H9 (cell line): ENCODE measurements around the gene TEX13D. TPM values are rescaled to one million over a fixed set of nuclear protein-coding genes. Genes with fewer than 3 reads are reported as not detected.

Experiments
- DNase-seq: peaks from one replicate; pipeline ENCODE4 v3.0.0-alpha.2; 2017
- H2AFZ ChIP-seq: one replicate; pipeline ENCODE4 v1.6.1; 2013; ENCODE audit warnings: mild to moderate bottlenecking, low read length, control low read depth, moderate library complexity
- H2AK5ac ChIP-seq: 2 replicates; pipeline ENCODE4 v1.6.1; 2013; ENCODE audit warnings: low read length, control low read depth, mixed read lengths; ENCODE audit not compliant: insufficient read length
- H2BK120ac ChIP-seq: one replicate; pipeline ENCODE4 v1.6.1; 2013; ENCODE audit warnings: low read depth, mild to moderate bottlenecking, low read length, control low read depth, inconsistent platforms; ENCODE audit not compliant: poor library complexity, severe bottlenecking
- H2BK12ac ChIP-seq: 2 replicates; pipeline ENCODE4 v1.6.1; 2013; ENCODE audit warnings: low read length, control low read depth, mixed read lengths, low read depth; ENCODE audit not compliant: insufficient read length
- H2BK15ac ChIP-seq: 2 replicates; pipeline ENCODE4 v1.6.1; 2013; ENCODE audit warnings: low read depth, low read length, control low read depth
- H2BK20ac ChIP-seq: one replicate; pipeline ENCODE4 v1.6.1; 2013; ENCODE audit warnings: low read depth, mild to moderate bottlenecking, low read length, control low read depth, inconsistent platforms; ENCODE audit not compliant: poor library complexity, severe bottlenecking
- H2BK5ac ChIP-seq: 2 replicates; pipeline ENCODE4 v1.6.1; 2013; ENCODE audit warnings: low read length, control low read depth, mixed read lengths; ENCODE audit not compliant: insufficient read length
- H3K14ac ChIP-seq: 2 replicates; pipeline ENCODE4 v1.6.1; 2013; ENCODE audit warnings: low read length, control low read depth; ENCODE audit not compliant: insufficient read depth
- H3K18ac ChIP-seq: 2 replicates; pipeline ENCODE4 v1.6.1; 2013; ENCODE audit warnings: low read depth, mild to moderate bottlenecking, mixed read lengths, low read length, control low read depth; ENCODE audit not compliant: insufficient read length
- H3K23ac ChIP-seq: 2 replicates; pipeline ENCODE4 v1.6.1; 2013; ENCODE audit warnings: low read length, control low read depth, mixed read lengths, low read depth; ENCODE audit not compliant: insufficient read length
- H3K23me2 ChIP-seq: 2 replicates; pipeline ENCODE4 v1.6.1; 2013; ENCODE audit warnings: low read depth, mild to moderate bottlenecking, mixed read lengths, low read length, control low read depth; ENCODE audit not compliant: insufficient read length, poor library complexity, severe bottlenecking
- H3K27ac ChIP-seq: 2 replicates; pipeline ENCODE4 v1.5.1; 2013; ENCODE audit warnings: low read length, control low read depth, mixed read lengths, low read depth; ENCODE audit not compliant: insufficient read length
- H3K27me3 ChIP-seq: 2 replicates; pipeline ENCODE4 v1.6.1; 2013; ENCODE audit warnings: low read length, control low read depth, inconsistent platforms; ENCODE audit not compliant: insufficient read depth
- H3K4ac ChIP-seq: 2 replicates; pipeline ENCODE4 v1.6.1; 2013; ENCODE audit warnings: low read depth, mild to moderate bottlenecking, control low read depth, inconsistent platforms, low read length, moderate library complexity
- H3K4me1 ChIP-seq: 2 replicates; pipeline ENCODE4 v1.6.1; 2013; ENCODE audit warnings: low read length, control low read depth, inconsistent platforms; ENCODE audit not compliant: insufficient read depth
- H3K4me2 ChIP-seq: 2 replicates; pipeline ENCODE4 v1.6.1; 2013; ENCODE audit warnings: low read length, control low read depth, mixed read lengths; ENCODE audit not compliant: insufficient read length, insufficient read depth
- H3K56ac ChIP-seq: 2 replicates; pipeline ENCODE4 v1.6.1; 2013; ENCODE audit warnings: low read depth, mild to moderate bottlenecking, mixed read lengths, low read length, control low read depth; ENCODE audit not compliant: insufficient read length
- H3K79me1 ChIP-seq: 2 replicates; pipeline ENCODE4 v1.6.1; 2013; ENCODE audit warnings: low read depth, mild to moderate bottlenecking, moderate library complexity, low read length, control low read depth, inconsistent platforms; ENCODE audit not compliant: insufficient read depth, poor library complexity, severe bottlenecking
- H3K79me2 ChIP-seq: 2 replicates; pipeline ENCODE4 v1.6.1; 2013; ENCODE audit warnings: low read length, control low read depth, inconsistent platforms; ENCODE audit not compliant: insufficient read depth
- H3K9ac ChIP-seq: 2 replicates; pipeline ENCODE4 v1.6.1; 2013; ENCODE audit warnings: low read length, control low read depth, mixed read lengths; ENCODE audit not compliant: insufficient read length; ENCODE audit errors: extremely low read depth
- H3K9me3 ChIP-seq: one replicate; pipeline ENCODE4 v1.6.1; 2013; ENCODE audit warnings: low read depth, low read length, inconsistent platforms; ENCODE audit not compliant: control insufficient read depth
- H3T11ph ChIP-seq: one replicate; pipeline ENCODE4 v1.6.1; 2013; ENCODE audit warnings: mild to moderate bottlenecking, low read length, control low read depth, inconsistent platforms
- H4K20me1 ChIP-seq: one replicate; pipeline ENCODE4 v1.6.1; 2013; ENCODE audit not compliant: control insufficient read depth, insufficient read length, insufficient read depth
- H4K5ac ChIP-seq: 2 replicates; pipeline ENCODE4 v1.6.1; 2013; ENCODE audit warnings: low read depth, mild to moderate bottlenecking, mixed read lengths, low read length, control low read depth; ENCODE audit not compliant: insufficient read length
- H4K8ac ChIP-seq: replicated peaks from 2 replicates; pipeline ENCODE4 v1.6.1; 2013; ENCODE audit warnings: low read length, control low read depth, mixed read lengths, low read depth; ENCODE audit not compliant: insufficient read length
- H4K91ac ChIP-seq: 2 replicates; pipeline ENCODE4 v1.6.1; 2013; ENCODE audit warnings: low read depth, mild to moderate bottlenecking, moderate library complexity, mixed read lengths, low read length, control low read depth; ENCODE audit not compliant: insufficient read length
- H3K27ac Mint-ChIP-seq, 3 experiments: 2 replicates in 2 of 3; 3 replicates in 1 of 3; pipeline ENCODE4 v1.8.0; 2020 to 2021; ENCODE audit warnings: mixed read lengths in 3 of 3, mild to moderate bottlenecking in 1 of 3, moderate library complexity in 1 of 3
- H3K27me3 Mint-ChIP-seq: 2 replicates; pipeline ENCODE4 v1.8.0; 2021; ENCODE audit warnings: low read depth, mild to moderate bottlenecking, moderate library complexity, mixed read lengths
- H3K36me3 Mint-ChIP-seq, 3 experiments: 2 replicates in 2 of 3; 3 replicates in 1 of 3; pipeline ENCODE4 v1.8.0; 2020 to 2021; ENCODE audit warnings: low read depth in 3 of 3, mixed read lengths in 3 of 3; ENCODE audit not compliant: insufficient read depth in 1 of 3
- H3K4me1 Mint-ChIP-seq, 2 experiments: 2 replicates each; pipeline ENCODE4 v1.8.0; 2020; ENCODE audit warnings: mixed read lengths in 2 of 2
- H3K4me3 Mint-ChIP-seq, 2 experiments: 2 replicates in 1 of 2; 3 replicates in 1 of 2; pipeline ENCODE4 v1.8.0; 2020 to 2021; ENCODE audit warnings: mild to moderate bottlenecking in 2 of 2, mixed read lengths in 2 of 2, moderate library complexity in 1 of 2
- H3K9me3 Mint-ChIP-seq, 2 experiments: 2 replicates in 1 of 2; 3 replicates in 1 of 2; pipeline ENCODE4 v1.8.0; 2020; ENCODE audit warnings: mild to moderate bottlenecking in 2 of 2, mixed read lengths in 2 of 2, moderate library complexity in 1 of 2
- WGBS: extraction: QIAGEN DNeasy Blood & Tissue Kit; methylation state at CpG from one replicate; pipeline ENCODE4 v1.1.7; 2013; ENCODE audit warnings: missing lambda C conversion rate, low lambda C conversion rate, mixed read lengths; ENCODE audit not compliant: insufficient read length; ENCODE audit errors: extremely low coverage; 5-methylcytosine and 5-hydroxymethylcytosine counted together
- total RNA-seq: library from RNA; stranded (reverse); gene quantifications from 2 replicates; pipeline ENCODE4 v1.2.1, GENCODE V29; 2021
- TF ChIP-seq, protein P1 (sequence below): fragments of 200-600 bp; sonication (generic); conservative IDR thresholded peaks from 3 replicates; pipeline ENCODE4 v1.8.0; 2021; ENCODE audit warnings: antibody characterized with exemption, mild to moderate bottlenecking

Gene TEX13D
- total RNA-seq, 1 experiment from 2014 or later, result 0.15 TPM

DNA sequence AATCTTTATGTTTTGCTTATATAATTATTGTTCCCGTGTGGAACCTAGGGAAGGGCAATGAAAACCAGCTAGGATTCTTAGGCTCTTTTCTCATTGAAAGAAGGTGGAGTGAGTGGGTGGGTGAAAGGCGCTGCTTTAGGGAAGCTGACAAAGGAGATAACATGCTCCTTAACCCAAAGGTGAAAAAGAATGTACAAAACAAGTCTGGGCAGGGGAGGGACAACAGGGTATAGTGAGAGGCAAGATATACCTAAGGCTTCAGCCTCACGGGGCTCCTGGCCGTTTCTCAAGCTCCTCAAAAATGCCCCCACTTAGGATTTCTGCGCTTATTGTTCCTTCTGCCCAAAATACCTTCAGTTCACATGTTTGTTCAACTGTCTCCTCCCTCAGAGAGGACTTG is 15.7 kb downstream of the TEX13D start:
- Histone ChIP-seq H4K8ac (no peak overlapping the region), H3T11ph (no peak overlapping the region), H2BK15ac (no peak overlapping the region), H4K20me1 (no peaks in the 10 kb centered on the region), H3K27ac (no peak overlapping the region), H3K4ac (no peak overlapping the region), H3K9ac (no peak overlapping the region), H3K27me3 (no peaks in the 10 kb centered on the region), H3K18ac (no peak overlapping the region), H2BK5ac (no peak overlapping the region), H2BK120ac (no peak overlapping the region), H3K23ac (no peak overlapping the region), H3K79me1 (no peaks in the 10 kb centered on the region), H4K5ac (no peak overlapping the region), H3K4me1 (no peaks in the 10 kb centered on the region), H2BK20ac (no peak overlapping the region), H2AK5ac (no peak overlapping the region), H4K91ac (no peak overlapping the region), H3K56ac (no peak overlapping the region), H3K14ac (no peak overlapping the region), H2AFZ (no peak overlapping the region), H2BK12ac (no peak overlapping the region), H3K4me2 (no peak overlapping the region), H3K79me2 (no peaks in the 10 kb centered on the region), H3K9me3 (no peaks in the 10 kb centered on the region), H3K23me2 (no peaks in the 10 kb centered on the region)
- TF ChIP-seq, protein P1, sequence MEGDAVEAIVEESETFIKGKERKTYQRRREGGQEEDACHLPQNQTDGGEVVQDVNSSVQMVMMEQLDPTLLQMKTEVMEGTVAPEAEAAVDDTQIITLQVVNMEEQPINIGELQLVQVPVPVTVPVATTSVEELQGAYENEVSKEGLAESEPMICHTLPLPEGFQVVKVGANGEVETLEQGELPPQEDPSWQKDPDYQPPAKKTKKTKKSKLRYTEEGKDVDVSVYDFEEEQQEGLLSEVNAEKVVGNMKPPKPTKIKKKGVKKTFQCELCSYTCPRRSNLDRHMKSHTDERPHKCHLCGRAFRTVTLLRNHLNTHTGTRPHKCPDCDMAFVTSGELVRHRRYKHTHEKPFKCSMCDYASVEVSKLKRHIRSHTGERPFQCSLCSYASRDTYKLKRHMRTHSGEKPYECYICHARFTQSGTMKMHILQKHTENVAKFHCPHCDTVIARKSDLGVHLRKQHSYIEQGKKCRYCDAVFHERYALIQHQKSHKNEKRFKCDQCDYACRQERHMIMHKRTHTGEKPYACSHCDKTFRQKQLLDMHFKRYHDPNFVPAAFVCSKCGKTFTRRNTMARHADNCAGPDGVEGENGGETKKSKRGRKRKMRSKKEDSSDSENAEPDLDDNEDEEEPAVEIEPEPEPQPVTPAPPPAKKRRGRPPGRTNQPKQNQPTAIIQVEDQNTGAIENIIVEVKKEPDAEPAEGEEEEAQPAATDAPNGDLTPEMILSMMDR, result no peak
- Mint-ChIP-seq H3K4me1 (peaks cover 18 to 19% of the 10 kb centered on the region in 2 experiments), H3K9me3 (peaks cover 0 to 4% of the 10 kb centered on the region in 2 experiments; a peak in 1 of 5 replicates), H3K4me3 (no peak overlapping the region), H3K27ac (peak overlapping the region; percentile 36 to 65 (median 47); a peak in 2 of 7 replicates), H3K36me3 (no peaks in the 10 kb centered on the region), H3K27me3 (no peaks in the 10 kb centered on the region; the same call in 1 of the 2 replicates)
- no CpG with 5 or more reads among the region's 5 CpGs for WGBS
- no peak for DNase-seq
